ENCODE data around the gene CNOT1. TPM values are rescaled to one million over a fixed set of nuclear protein-coding genes. Genes with fewer than 3 reads are reported as not detected.

CNOT1 gene
- total and polyA plus RNA-seq, 7 donors = 57.6 to 112 (median 88.0) TPM

GRCh38 chr16:58588406-58588805, 41.2 kb downstream of the CNOT1 start:
- ATAC-seq = no peak

GRCh38 chr16:58586340-58587030, 43.1 kb downstream of the CNOT1 start:
- Histone ChIP-seq H3K9me3 (no peaks in the 10 kb centered on the region), H3K27ac (no peak overlapping the region), H3K36me3 (ENCODE audit: insufficient read depth in 1 of 2, low read depth in 1 of 2) (peaks cover 17 to 97% of the 10 kb centered on the region in 2 donors), H3K4me3 (no peak overlapping the region), H3K4me1 (no peaks in the 10 kb centered on the region), H3K27me3 (ENCODE audit: insufficient read depth in 3 of 3, low read length in 2 of 3) (no peaks in the 10 kb centered on the region)
- intact Hi-C loops (cut with DNase I) = no loop called here
- DNase-seq (no peak), ATAC-seq (no peak)
- 92 to 97% (median 93%) methylated on average over 7 of the region's 7 CpGs for WGBS, 3 donors
- no peak for TF ChIP-seq CTCF (IDR thresholded peaks at IDR 0.05)

More at GRCh38 chr16:58588406-58588805, 41.2 kb downstream of the CNOT1 start:
- no peak for DNase-seq
- WGBS, 3 donors = 72 to 96% (median 91%) methylated on average over 3 of the region's 3 CpGs
- Histone ChIP-seq H3K4me3 (no peak overlapping the region), H3K9me3 (no peaks in the 10 kb centered on the region), H3K27ac (no peak overlapping the region), H3K36me3 (ENCODE audit: insufficient read depth in 1 of 2, low read depth in 1 of 2) (peaks cover 15 to 97% of the 10 kb centered on the region in 2 donors), H3K27me3 (ENCODE audit: insufficient read depth in 3 of 3, low read length in 2 of 3) (no peaks in the 10 kb centered on the region), H3K4me1 (no peaks in the 10 kb centered on the region)
- intact Hi-C loops (cut with DNase I) = no loop called here
- no peak for TF ChIP-seq CTCF (IDR thresholded peaks at IDR 0.05)

GRCh38 chr16:58584831-58585505, 44.7 kb downstream of the CNOT1 start:
- intact Hi-C loops (cut with DNase I) = loop anchor here in 1 of 2 donors (5.0 kb wide), 1 partner anchor 53 kb away; no protein-coding TSS in a partner anchor
- 76 to 83% (median 81%) methylated on average over 8 of the region's 8 CpGs for WGBS, 3 donors
- no peaks in the 10 kb centered on the region for H3K9me3 ChIP-seq

DNA sequence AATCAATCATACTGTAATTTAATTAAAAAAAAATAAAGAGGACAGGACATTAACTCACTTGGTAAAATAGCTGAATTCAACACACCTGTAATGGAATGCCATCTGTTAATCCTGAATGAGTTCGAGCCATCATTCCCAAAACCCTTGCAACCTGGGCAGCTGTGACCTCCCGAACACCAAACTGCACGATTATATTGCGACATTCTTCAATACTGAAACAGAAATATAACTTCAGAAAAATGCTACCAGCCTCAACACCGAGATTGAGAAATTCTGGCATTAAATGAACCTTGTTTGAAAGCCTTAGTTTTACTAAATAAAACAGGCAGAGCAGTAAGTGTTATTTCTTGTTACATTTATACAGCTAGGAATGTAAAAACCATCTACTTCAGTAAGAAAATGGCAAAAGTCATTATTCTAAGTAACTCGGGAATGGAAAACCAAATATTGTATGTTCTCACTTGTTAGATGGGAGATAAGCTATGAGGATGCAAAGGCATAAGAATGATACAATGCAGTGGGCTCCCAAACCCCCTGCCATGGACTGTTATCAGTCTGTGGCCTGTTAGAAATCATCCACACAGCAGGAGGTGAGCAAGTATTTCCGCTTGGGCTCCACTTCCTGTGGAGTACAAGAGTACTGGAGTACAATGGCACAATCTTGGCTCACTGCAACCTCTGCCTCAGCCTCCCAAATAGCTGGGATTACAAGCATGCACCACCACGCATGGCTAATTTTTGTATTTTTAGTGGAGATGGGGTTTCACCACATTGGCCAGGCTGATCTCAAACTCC, 46.5 kb downstream of the CNOT1 start:
- Histone ChIP-seq H3K4me1 (no peaks in the 10 kb centered on the region), H3K4me3 (no peak overlapping the region), H3K27ac (no peak overlapping the region), H3K27me3 (ENCODE audit: insufficient read depth in 3 of 3, low read length in 2 of 3) (no peaks in the 10 kb centered on the region), H3K36me3 (ENCODE audit: insufficient read depth in 1 of 2, low read depth in 1 of 2) (peaks cover 18 to 97% of the 10 kb centered on the region in 2 donors), H3K9me3 (no peaks in the 10 kb centered on the region)
- DNase-seq = no peak
- peak in 1 of 4 donors; percentile 29 for ATAC-seq
- 84 to 89% (median 87%) methylated on average over 8 of the region's 8 CpGs for WGBS, 3 donors
- intact Hi-C loops (cut with DNase I) = loop anchor here in 1 of 2 donors (5.0 kb wide), 1 partner anchor 51 kb away; no protein-coding TSS in a partner anchor
- no peak for TF ChIP-seq CTCF (IDR thresholded peaks at IDR 0.05)

More at GRCh38 chr16:58584831-58585505, 44.7 kb downstream of the CNOT1 start:
- Histone ChIP-seq H3K27ac (no peak overlapping the region), H3K27me3 (ENCODE audit: insufficient read depth in 3 of 3, low read length in 2 of 3) (no peaks in the 10 kb centered on the region), H3K4me3 (no peak overlapping the region), H3K36me3 (ENCODE audit: insufficient read depth in 1 of 2, low read depth in 1 of 2) (peaks cover 17 to 97% of the 10 kb centered on the region in 2 donors), H3K4me1 (no peaks in the 10 kb centered on the region)
- DNase-seq (no peak), ATAC-seq (no peak)
- TF ChIP-seq CTCF (IDR thresholded peaks at IDR 0.05) = no peak

Measured in psoas muscle (tissue), 8 donors.